ENCODE measurements around the gene SHB.
A peak's percentile ranks its signal among the peaks of the same experiment; 100 is the strongest.

The SHB gene

GRCh38 chr9:38061326-38061977 lies 7.6 kb downstream of the SHB start:
- H3K9ac ChIP-seq: no peak overlapping the region

GRCh38 chr9:38060681-38061080 lies 8.3 kb downstream of the SHB start:
- Histone ChIP-seq H3K4me3 (ENCODE audit: low read depth, low read length) (no peak overlapping the region), H3K4me2 (ENCODE audit: low read length) (no peak overlapping the region), H3K27me3 (ENCODE audit: control insufficient read depth, insufficient read depth, low read length) (no peaks in the 10 kb centered on the region), H3K27ac (peak overlapping the region; percentile 84), H3K4me1 (peaks cover 25% of the 10 kb centered on the region), H3K9me3 (ENCODE audit: control insufficient read depth, low read length) (no peaks in the 10 kb centered on the region), H3K79me2 (peaks cover 6% of the 10 kb centered on the region), H3K9ac (no peak overlapping the region), H2AFZ (no peak overlapping the region), H3K36me3 (ENCODE audit: control insufficient read depth, insufficient read depth, low read length) (no peaks in the 10 kb centered on the region)
- TF ChIP-seq CTCF (IDR thresholded peaks at IDR 0.05): no peak

More at GRCh38 chr9:38061326-38061977, 7.6 kb downstream of the SHB start:
- H3K9me3 ChIP-seq (ENCODE audit: control insufficient read depth, low read length): no peaks in the 10 kb centered on the region
- TF ChIP-seq CTCF (IDR thresholded peaks at IDR 0.05): no peak
- H3K4me3 ChIP-seq (ENCODE audit: low read depth, low read length): no peak overlapping the region
- H3K4me2 ChIP-seq (ENCODE audit: low read length): no peak overlapping the region
- H3K4me1 ChIP-seq: peaks cover 25% of the 10 kb centered on the region
- peaks cover 5% of the 10 kb centered on the region for H3K79me2 ChIP-seq
- H3K27ac ChIP-seq: peak overlapping the region; percentile 84
- H3K36me3 ChIP-seq (ENCODE audit: control insufficient read depth, insufficient read depth, low read length): no peaks in the 10 kb centered on the region
- H2AFZ ChIP-seq: peak overlapping the region; percentile 33
- no peaks in the 10 kb centered on the region for H3K27me3 ChIP-seq (ENCODE audit: control insufficient read depth, insufficient read depth, low read length)

- peak overlapping the region; percentile 84 for H3K27ac ChIP-seq
- no peaks in the 10 kb centered on the region for H3K27me3 ChIP-seq (ENCODE audit: control insufficient read depth, insufficient read depth, low read length)
- no peaks in the 10 kb centered on the region for H3K9me3 ChIP-seq (ENCODE audit: control insufficient read depth, low read length)
- peaks cover 27% of the 10 kb centered on the region for H3K4me1 ChIP-seq
- H3K9ac ChIP-seq: no peak overlapping the region
- H3K79me2 ChIP-seq: peaks cover 14% of the 10 kb centered on the region
- H3K4me3 ChIP-seq (ENCODE audit: low read depth, low read length): no peak overlapping the region
- no peak for TF ChIP-seq CTCF (IDR thresholded peaks at IDR 0.05)
- no peaks in the 10 kb centered on the region for H3K36me3 ChIP-seq (ENCODE audit: control insufficient read depth, insufficient read depth, low read length)
- no peak overlapping the region for H3K4me2 ChIP-seq (ENCODE audit: low read length)
- no peak overlapping the region for H2AFZ ChIP-seq
Measured at GRCh38 chr9:38059233-38059936, 9.6 kb downstream of the SHB start.

- Histone ChIP-seq H3K27me3 (ENCODE audit: control insufficient read depth, insufficient read depth, low read length) (no peaks in the 10 kb centered on the region), H3K4me2 (ENCODE audit: low read length) (no peak overlapping the region), H3K27ac (peak overlapping the region; percentile 54), H3K9me3 (ENCODE audit: control insufficient read depth, low read length) (no peaks in the 10 kb centered on the region), H3K4me1 (peaks cover 25% of the 10 kb centered on the region), H2AFZ (no peak overlapping the region), H3K4me3 (ENCODE audit: low read depth, low read length) (no peak overlapping the region), H3K36me3 (ENCODE audit: control insufficient read depth, insufficient read depth, low read length) (no peaks in the 10 kb centered on the region), H3K9ac (no peak overlapping the region), H3K79me2 (peaks cover 22% of the 10 kb centered on the region)
- no peak for TF ChIP-seq CTCF (IDR thresholded peaks at IDR 0.05)
Measured at GRCh38 chr9:38058452-38059232, 10.4 kb downstream of the SHB start.

All from parathyroid adenoma (tissue), 2 donors.